ENCODE data around the gene CA14. TPM values are rescaled to one million over a fixed set of nuclear protein-coding genes. Genes with fewer than 3 reads are reported as not detected.

CA14 gene
- total RNA-seq, 1 experiment from 2014 or later: 35.3 TPM

- TF ChIP-seq ZNF121 (CRISPR knock-in tag; IDR thresholded peaks at IDR 0.05) (no peak), NFATC4 (CRISPR knock-in tag; IDR thresholded peaks at IDR 0.05) (no peak), EMX1 (CRISPR knock-in tag; IDR thresholded peaks at IDR 0.05) (0 out of 2 replicates have a peak, but pooled peaks have one; percentile 71), KAT7 (CRISPR knock-in tag; IDR thresholded peaks at IDR 0.05; ENCODE audit: borderline replicate concordance) (0 out of 2 replicates have a peak, but pooled peaks have one; percentile 35), TEAD1 (CRISPR knock-in tag; IDR thresholded peaks at IDR 0.05) (peak; percentile 14; the same call in 1 of the 2 replicates), ZNF263 (CRISPR knock-in tag; IDR thresholded peaks at IDR 0.05; ENCODE audit: low read depth) (no peak), E2F1 (CRISPR knock-in tag; IDR thresholded peaks at IDR 0.05) (0 out of 2 replicates have a peak, but pooled peaks have one; percentile 36), FOXP1 (CRISPR knock-in tag; IDR thresholded peaks at IDR 0.05; ENCODE audit: borderline replicate concordance) (no peak), USF1 (CRISPR knock-in tag; IDR thresholded peaks at IDR 0.05) (peak; percentile 36; the same call in 1 of the 2 replicates), ZNF416 (CRISPR knock-in tag; IDR thresholded peaks at IDR 0.05) (0 out of 2 replicates have a peak, but pooled peaks have one; percentile 19), NR2C2 (CRISPR knock-in tag; IDR thresholded peaks at IDR 0.05) (no peak), ARID4B (CRISPR knock-in tag; IDR thresholded peaks at IDR 0.05; ENCODE audit: borderline replicate concordance) (peak; percentile 30; the same call in 1 of the 2 replicates), FOXK1 (CRISPR knock-in tag; IDR thresholded peaks at IDR 0.05) (no peak; the same call in 1 of the 2 replicates), TP53 (CRISPR knock-in tag; IDR thresholded peaks at IDR 0.05) (no peak)
These were observed 22.8 kb upstream of the CA14 start (continued) for GRCh38 chr1:150234566-150235293.

- Mint-ChIP-seq H3K4me1 (peaks cover 17% of the 10 kb centered on the region), H3K27me3 (ENCODE audit: low read depth) (no peaks in the 10 kb centered on the region), H3K27ac (no peak overlapping the region), H3K4me3 (no peak overlapping the region), H3K36me3 (peaks cover 9% of the 10 kb centered on the region), H3K9me3 (no peaks in the 10 kb centered on the region)
- ATAC-seq (no peak), DNase-seq (ENCODE audit: low spot score) (no peak)
- ChIA-PET POLR2A (no interaction called here), CTCF (no interaction called here)
- TF ChIP-seq KAT7 (CRISPR knock-in tag; IDR thresholded peaks at IDR 0.05; ENCODE audit: borderline replicate concordance): 0 out of 2 replicates have a peak, but pooled peaks have one; percentile 23
- peak; percentile 11; the same call in 1 of the 2 replicates for TF ChIP-seq TEAD1 (CRISPR knock-in tag; IDR thresholded peaks at IDR 0.05)
- TF ChIP-seq ZNF121 (CRISPR knock-in tag; IDR thresholded peaks at IDR 0.05): no peak
- TF ChIP-seq ZNF512 (CRISPR knock-in tag; IDR thresholded peaks at IDR 0.05; ENCODE audit: borderline replicate concordance): no peak
- TF ChIP-seq CREB1 (CRISPR knock-in tag; IDR thresholded peaks at IDR 0.05): no peak
- TF ChIP-seq E2F4 (CRISPR knock-in tag; IDR thresholded peaks at IDR 0.05; ENCODE audit: borderline replicate concordance, low read depth): no peak
- TF ChIP-seq RORB (CRISPR knock-in tag; IDR thresholded peaks at IDR 0.05): no peak
- no peak for TF ChIP-seq AFF4 (CRISPR knock-in tag; IDR thresholded peaks at IDR 0.05; ENCODE audit: borderline replicate concordance)
- no peak for TF ChIP-seq SMAD4 (CRISPR knock-in tag; IDR thresholded peaks at IDR 0.05)
- 0 out of 2 replicates have a peak, but pooled peaks have one; percentile 11 for TF ChIP-seq ESRRA (CRISPR knock-in tag; IDR thresholded peaks at IDR 0.05; ENCODE audit: borderline replicate concordance)
- no peak for TF ChIP-seq ZBTB21 (CRISPR knock-in tag; IDR thresholded peaks at IDR 0.05; ENCODE audit: borderline replicate concordance)
These were observed 22.2 kb upstream of the CA14 start for GRCh38 chr1:150235294-150235851.

Measured in WTC11 (cell line).